IMR-90 (cell line): Measurements from ENCODE around the gene ACAD9. TPM values are rescaled to one million over a fixed set of nuclear protein-coding genes. Genes with fewer than 3 reads are reported as not detected.

Experiments used
- ATAC-seq: fragments of 200-7000 bp; cut with Tn5 transposase; 2 replicates; pipeline ENCODE4 v1.9.1; 2020; ENCODE audit warnings: low read depth, mild to moderate bottlenecking, moderate library complexity
- BruUV-seq: library from RNA; stranded (reverse); fragments of 400-500 nt; replicated peaks from 2 replicates; lab custom pipeline; 2021; lab: Mats Ljungman, UMichigan
- CTCF ChIA-PET: fragments of 300-600 bp; formaldehyde crosslinking; extraction: SDS; loops from one replicate; lab custom pipeline; 2021; ENCODE audit warnings: antibody characterized with exemption; lab: Yijun Ruan, JAX
- POLR2A ChIA-PET: fragments of 300-600 bp; sonication (Branson Sonifier 250); formaldehyde crosslinking; loops from one replicate; lab custom pipeline; 2022; ENCODE audit warnings: antibody characterized with exemption; ENCODE audit not compliant: unreplicated experiment; lab: Charles Lee
- DNase-seq: peaks from one replicate; pipeline ENCODE4 v3.0.0; 2013
- H2AFZ ChIP-seq: replicated peaks from 2 replicates; pipeline ENCODE3; 2013; ENCODE audit warnings: low read length, mild to moderate bottlenecking; ENCODE audit not compliant: poor library complexity
- H2AK5ac ChIP-seq: 2 replicates; pipeline ENCODE4 v1.6.1; 2013; ENCODE audit warnings: low read depth, low read length, inconsistent platforms
- H2AK9ac ChIP-seq: replicated peaks from 2 replicates; pipeline ENCODE3; 2013; ENCODE audit warnings: mild to moderate bottlenecking, low read depth, low read length, moderate library complexity; ENCODE audit not compliant: poor library complexity
- H2BK120ac ChIP-seq: 2 replicates; pipeline ENCODE4 v1.6.1; 2013; ENCODE audit warnings: low read depth, low read length, inconsistent platforms
- H2BK15ac ChIP-seq: 3 replicates; pipeline ENCODE4 v1.6.1; 2013; ENCODE audit warnings: low read depth, low read length, inconsistent platforms
- H2BK20ac ChIP-seq: 2 replicates; pipeline ENCODE4 v1.6.1; 2013; ENCODE audit warnings: low read depth, mild to moderate bottlenecking, inconsistent platforms, low read length, moderate library complexity
- H2BK5ac ChIP-seq: 2 replicates; pipeline ENCODE4 v1.6.1; 2013; ENCODE audit warnings: mild to moderate bottlenecking, low read depth, low read length, inconsistent platforms; ENCODE audit not compliant: poor library complexity, severe bottlenecking
- H3K14ac ChIP-seq: replicated peaks from 2 replicates; pipeline ENCODE4 v1.6.1; 2013; ENCODE audit warnings: low read depth, low read length, inconsistent platforms
- H3K18ac ChIP-seq: 2 replicates; pipeline ENCODE4 v1.6.1; 2013; ENCODE audit warnings: low read depth, low read length, control low read depth
- H3K23ac ChIP-seq: 2 replicates; pipeline ENCODE4 v1.6.1; 2013; ENCODE audit warnings: low read depth, low read length, inconsistent platforms
- H3K27ac ChIP-seq: 2 replicates; pipeline ENCODE4 v1.5.1; 2013; ENCODE audit warnings: mild to moderate bottlenecking, control low read depth, low read length; ENCODE audit not compliant: insufficient read depth
- H3K27me3 ChIP-seq: 2 replicates; pipeline ENCODE4 v1.6.1; 2013; ENCODE audit warnings: low read length; ENCODE audit not compliant: control insufficient read depth, insufficient read depth
- H3K36me3 ChIP-seq: 2 replicates; pipeline ENCODE4 v1.6.1; 2013; ENCODE audit warnings: low read length, mixed read lengths; ENCODE audit not compliant: control insufficient read depth, insufficient read depth
- H3K4ac ChIP-seq: 2 replicates; pipeline ENCODE4 v1.6.1; 2013; ENCODE audit warnings: low read depth, low read length, inconsistent platforms
- H3K4me1 ChIP-seq: 2 replicates; pipeline ENCODE4 v1.6.1; 2013; ENCODE audit warnings: low read length, mixed read lengths; ENCODE audit not compliant: control insufficient read depth, insufficient read depth
- H3K4me2 ChIP-seq: 2 replicates; pipeline ENCODE4 v1.6.1; 2013; ENCODE audit warnings: low read depth, mild to moderate bottlenecking, control low read depth, low read length, moderate library complexity
- H3K4me3 ChIP-seq: 2 replicates; pipeline ENCODE4 v1.5.1; 2013; ENCODE audit warnings: low read depth, mild to moderate bottlenecking, control low read depth, low read length, moderate library complexity; ENCODE audit not compliant: insufficient read depth
- H3K56ac ChIP-seq: 2 replicates; pipeline ENCODE4 v1.6.1; 2013; ENCODE audit warnings: low read length, inconsistent platforms; ENCODE audit not compliant: insufficient read depth; ENCODE audit errors: extremely low read depth
- H3K79me1 ChIP-seq, 2 experiments: 2 replicates each; pipeline ENCODE4 v1.6.1; 2013; ENCODE audit warnings: low read length in 2 of 2, inconsistent platforms in 1 of 2, low read depth in 1 of 2
- H3K9ac ChIP-seq: 2 replicates; pipeline ENCODE4 v1.6.1; 2013; ENCODE audit warnings: low read depth, low read length, control low read depth
- H3K9me1 ChIP-seq: 2 replicates; pipeline ENCODE4 v1.6.1; 2013; ENCODE audit warnings: low read length, inconsistent platforms; ENCODE audit not compliant: insufficient read depth
- H3K9me3 ChIP-seq: 2 replicates; pipeline ENCODE4 v1.6.1; 2013; ENCODE audit warnings: low read length; ENCODE audit not compliant: control insufficient read depth, insufficient read depth
- H4K20me1 ChIP-seq: 2 replicates; pipeline ENCODE4 v1.6.1; 2013; ENCODE audit warnings: low read length, inconsistent platforms; ENCODE audit not compliant: insufficient read depth
- H4K5ac ChIP-seq: 2 replicates; pipeline ENCODE4 v1.6.1; 2013; ENCODE audit warnings: mild to moderate bottlenecking, low read depth, low read length, control low read depth
- H4K8ac ChIP-seq, 2 experiments: 2 replicates each; pipeline ENCODE4 v1.6.1; 2013; ENCODE audit warnings: low read depth in 2 of 2, low read length in 2 of 2, control low read depth in 1 of 2, inconsistent platforms in 1 of 2
- H4K91ac ChIP-seq: 2 replicates; pipeline ENCODE4 v1.6.1; 2013; ENCODE audit warnings: low read depth, low read length, inconsistent platforms; ENCODE audit not compliant: insufficient read depth
- CEBPB ChIP-seq: IDR thresholded peaks from 2 replicates; pipeline ENCODE4 v1.6.1; 2012; ENCODE audit warnings: low read depth, low read length, improper control_type of control experiment
- CHD1 ChIP-seq: IDR thresholded peaks from 2 replicates; pipeline ENCODE4 v1.6.1; 2012; ENCODE audit warnings: low read depth, low read length, improper control_type of control experiment
- CTCF ChIP-seq: conservative IDR thresholded peaks from 2 replicates; pipeline ENCODE4 v1.5.1; 2012; ENCODE audit warnings: mild to moderate bottlenecking, low read depth, low read length, improper control_type of control experiment
- ELK1 ChIP-seq: fragments of 150-350 bp; IDR thresholded peaks from 2 replicates; pipeline ENCODE4 v1.6.1; 2016; ENCODE audit warnings: low read depth, mild to moderate bottlenecking, low read length, moderate library complexity, borderline replicate concordance
- FOS ChIP-seq: fragments of 150-350 bp; IDR thresholded peaks from 2 replicates; pipeline ENCODE4 v1.6.1; 2016; ENCODE audit warnings: low read depth, low read length
- MAFK ChIP-seq: IDR thresholded peaks from 2 replicates; pipeline ENCODE4 v1.6.1; 2012; ENCODE audit warnings: low read depth, low read length, improper control_type of control experiment
- MAZ ChIP-seq: IDR thresholded peaks from 2 replicates; pipeline ENCODE4 v1.6.1; 2012; ENCODE audit warnings: low read depth, mild to moderate bottlenecking, low read length, improper control_type of control experiment, moderate library complexity, borderline replicate concordance
- MXI1 ChIP-seq: IDR thresholded peaks from 2 replicates; pipeline ENCODE4 v1.6.1; 2012; ENCODE audit warnings: low read depth, mild to moderate bottlenecking, low read length, moderate library complexity, borderline replicate concordance
- NFE2L2 ChIP-seq: fragments of 150-350 bp; IDR thresholded peaks from 2 replicates; pipeline ENCODE4 v1.6.1; 2016; ENCODE audit warnings: low read depth, mild to moderate bottlenecking, low read length
- POLR2A ChIP-seq: IDR thresholded peaks from 2 replicates; pipeline ENCODE4 v1.6.1; 2012; ENCODE audit warnings: mild to moderate bottlenecking, low read depth, low read length
- RAD21 ChIP-seq: IDR thresholded peaks from 2 replicates; pipeline ENCODE4 v1.6.1; 2012; ENCODE audit warnings: low read length, improper control_type of control experiment
- RCOR1 ChIP-seq: IDR thresholded peaks from 2 replicates; pipeline ENCODE4 v1.6.1; 2012; ENCODE audit warnings: mild to moderate bottlenecking, low read length, improper control_type of control experiment; ENCODE audit not compliant: insufficient replicate concordance
- RFX5 ChIP-seq: IDR thresholded peaks from 2 replicates; pipeline ENCODE4 v1.8.0; 2012; ENCODE audit warnings: low read depth, mild to moderate bottlenecking, low read length, moderate library complexity
- SMC3 ChIP-seq: fragments of 150-350 bp; IDR thresholded peaks from 2 replicates; pipeline ENCODE4 v1.6.1; 2016; ENCODE audit warnings: low read depth, mild to moderate bottlenecking, antibody characterized with exemption, low read length, moderate library complexity
- USF2 ChIP-seq: fragments of 150-350 bp; IDR thresholded peaks from 2 replicates; pipeline ENCODE4 v1.6.1; 2017; ENCODE audit warnings: mild to moderate bottlenecking, antibody characterized with exemption, low read length, low read depth
- WGBS, 2 experiments: methylation state at CpG; one replicate each; pipeline versions ENCODE4 v1.1.5 to v1.1.7; 2013; ENCODE audit warnings: missing lambda C conversion rate in 2 of 2; ENCODE audit not compliant: insufficient read length in 1 of 2; ENCODE audit errors: extremely low coverage in 2 of 2; 5-methylcytosine and 5-hydroxymethylcytosine counted together
- dilution Hi-C: fragments of 300-500 bp; cut with HindIII; formaldehyde crosslinking; loops from one replicate; pipeline ENCODE4 v1.14.3; 2018; ENCODE audit warnings: low sequenced_read_pairs; ENCODE audit not compliant: unreplicated experiment
- in situ Hi-C: fragments of 300-500 bp; cut with MboI; formaldehyde crosslinking; loops from 3 replicates; pipeline ENCODE4 v1.14.3; 2019; ENCODE audit warnings: low sequenced_read_pairs, inconsistent platforms, mixed read lengths
- intact Hi-C: fragments of 100-400 bp; cut with micrococcal nuclease; formaldehyde crosslinking; loops from 2 replicates; pipeline ENCODE4 v1.10.0; 2022
- polyA plus RNA-seq, 3 experiments: library from polyadenylated mRNA; depleted of rRNA; stranded (reverse); fragments of >200 nt; gene quantifications; 2 replicates each; pipeline ENCODE4 v1.2.3, GENCODE V29; 2012; ENCODE audit warnings: low replicate concordance in 1 of 3
- total RNA-seq: library from RNA; depleted of rRNA; stranded (reverse); fragments of >200 nt; gene quantifications from 2 replicates; pipeline ENCODE4 v1.2.3, GENCODE V29; 2012

The ACAD9 gene
- total and polyA plus RNA-seq, 2 of the 4 experiments (the other 2 are of a cell fraction): 31.2 to 41.3 TPM

GRCh38 chr3:128945041-128945877, 65.8 kb downstream of the ACAD9 start:
- Histone ChIP-seq H2BK120ac (no peak overlapping the region), H3K4me2 (no peak overlapping the region), H2AFZ (no peak overlapping the region), H3K14ac (no peak overlapping the region), H3K9me3 (no peaks in the 10 kb centered on the region), H3K27ac (no peak overlapping the region), H3K9ac (no peak overlapping the region), H2BK15ac (no peak overlapping the region), H3K9me1 (no peaks in the 10 kb centered on the region), H2AK9ac (no peak overlapping the region), H4K91ac (no peak overlapping the region), H2AK5ac (no peak overlapping the region), H3K56ac (no peak overlapping the region), H4K5ac (no peak overlapping the region), H3K27me3 (peaks cover 33% of the 10 kb centered on the region), H3K4me1 (peaks cover 1% of the 10 kb centered on the region; the same call in 1 of the 2 replicates), H3K4me3 (no peak overlapping the region), H4K20me1 (no peaks in the 10 kb centered on the region), H3K23ac (no peak overlapping the region), H4K8ac (no peak overlapping the region), H3K36me3 (no peaks in the 10 kb centered on the region), H2BK5ac (no peak overlapping the region), H2BK20ac (no peak overlapping the region), H3K18ac (no peak overlapping the region), H3K79me1 (no peaks in the 10 kb centered on the region), H3K4ac (no peak overlapping the region)
- intact Hi-C loops (no loop called here), dilution Hi-C loops (no loop called here), in situ Hi-C loops (no loop called here)
- POLR2A ChIA-PET: no interaction called here
- no peak for DNase-seq
- no TSS peak for BruUV-seq
- no peak for ATAC-seq
- WGBS, 2 experiments: 81% methylated on average over 4 of the region's 21 CpGs; no CpG with 5 or more reads in 1 of the 2 experiments
- CTCF ChIA-PET: no interaction called here
- TF ChIP-seq NFE2L2 (no peak), USF2 (no peak), FOS (no peak), RCOR1 (no peak), SMC3 (no peak), CEBPB (no peak), RAD21 (no peak), POLR2A (no peak), ELK1 (no peak), CTCF (no peak), MAFK (no peak), MXI1 (no peak), CHD1 (no peak), RFX5 (no peak), MAZ (no peak)
